HepG2 (cell line): ENCODE data around the gene CHD9. TPM values are rescaled to one million over a fixed set of nuclear protein-coding genes. Genes with fewer than 3 reads are reported as not detected.

ENCODE experiments used
- ATAC-seq: fragments of 200-7000 bp; cut with Tn5 transposase; 3 replicates; pipeline ENCODE4 v1.9.1; 2020; ENCODE audit warnings: mild to moderate bottlenecking, moderate library complexity
- BruUV-seq: library from RNA; stranded (reverse); fragments of 400-500 nt; replicated peaks from 2 replicates; lab custom pipeline; 2021; lab: Mats Ljungman, UMichigan
- CTCF ChIA-PET: fragments of 300-600 bp; formaldehyde crosslinking; extraction: SDS; loops from one replicate; lab custom pipeline; 2021; ENCODE audit warnings: low total read pairs, inconsistent platforms, low intra/inter-chr PET ratio; lab: Yijun Ruan, JAX
- POLR2A ChIA-PET: fragments of 350-600 bp; sonication (Branson Sonifier 250); formaldehyde crosslinking; loops from one replicate; lab custom pipeline; 2020; ENCODE audit warnings: antibody characterized with exemption, inconsistent platforms; lab: Yijun Ruan, JAX
- DNase-seq: peaks from one replicate; pipeline ENCODE4 v3.0.0-alpha.2; 2015; ENCODE audit warnings: low spot score
- FAIRE-seq: peaks from 3 replicates; lab custom pipeline; 2011; peaks lifted over from hg19 to GRCh38; lab: Jason Lieb, UNC
- H2AFZ ChIP-seq: one replicate; pipeline ENCODE4 v1.6.1; 2011; ENCODE audit warnings: low read length, inconsistent platforms
- H3K27ac ChIP-seq: fragments of 300-600 bp; 3 replicates; pipeline ENCODE4 v1.8.0; 2011; ENCODE audit warnings: mixed run types, mild to moderate bottlenecking, mixed read lengths, low read length, inconsistent platforms; ENCODE audit not compliant: insufficient read depth; ENCODE audit errors: extremely low read length
- H3K27me3 ChIP-seq, 2 experiments: fragments of 200-600 bp in 1 of 2; 2 replicates in 1 of 2; 3 replicates in 1 of 2; pipeline versions ENCODE4 v1.6.0 to v1.8.0; 2011; ENCODE audit warnings: low read length in 2 of 2, mild to moderate bottlenecking in 2 of 2, moderate library complexity in 2 of 2, inconsistent platforms in 1 of 2; ENCODE audit not compliant: insufficient read depth in 2 of 2, control insufficient read depth in 1 of 2
- H3K36me3 ChIP-seq, 2 experiments: fragments of 200-600 bp in 1 of 2; replicated peaks in 1 of 2; 2 replicates in 1 of 2; 3 replicates in 1 of 2; pipeline versions ENCODE4 v1.5.1 to v1.8.0; 2011; ENCODE audit warnings: low read length in 2 of 2, inconsistent platforms in 1 of 2; ENCODE audit not compliant: insufficient read depth in 2 of 2, control insufficient read depth in 1 of 2
- H3K4me1 ChIP-seq: 2 replicates; pipeline ENCODE4 v1.5.1; 2012; ENCODE audit warnings: low read length, inconsistent platforms; ENCODE audit not compliant: insufficient read depth
- H3K4me2 ChIP-seq: 2 replicates; pipeline ENCODE4 v1.6.0; 2011; ENCODE audit warnings: low read depth, low read length, inconsistent platforms
- H3K4me3 ChIP-seq, 3 experiments: fragments of 200-600 bp in 1 of 3; sonication (generic), shearing (Covaris generic) in 1 of 3; replicated peaks in 1 of 3; 2 replicates each; pipeline ENCODE4 v1.5.1; 2011 to 2016; ENCODE audit warnings: low read length in 3 of 3, inconsistent platforms in 2 of 3, low read depth in 2 of 3, mild to moderate bottlenecking in 2 of 3, control low read depth in 1 of 3, mixed read lengths in 1 of 3; ENCODE audit not compliant: insufficient read depth in 1 of 3
- H3K79me2 ChIP-seq: one replicate; pipeline ENCODE4 v1.6.1; 2011; ENCODE audit warnings: low read length, inconsistent platforms; ENCODE audit not compliant: insufficient read depth
- H3K9ac ChIP-seq: 2 replicates; pipeline ENCODE4 v1.6.0; 2011; ENCODE audit warnings: mild to moderate bottlenecking, low read depth, low read length, inconsistent platforms; ENCODE audit not compliant: insufficient read depth
- H3K9me3 ChIP-seq: 2 replicates; pipeline ENCODE4 v1.5.1; 2012; ENCODE audit warnings: mild to moderate bottlenecking, low read length
- H4K20me1 ChIP-seq: 2 replicates; pipeline ENCODE4 v1.6.0; 2011; ENCODE audit warnings: inconsistent platforms, mild to moderate bottlenecking, low read length, moderate library complexity; ENCODE audit not compliant: insufficient read depth
- ARNT2 ChIP-seq: sonication (generic); formaldehyde crosslinking; IDR thresholded peaks from 2 replicates; pipeline ENCODE4 v1.8.0; 2022; ENCODE audit warnings: mild to moderate bottlenecking, low read depth, missing genetic modification reagents, moderate library complexity
- ATM ChIP-seq: fragments of 450-650 bp; IDR thresholded peaks from 2 replicates; pipeline ENCODE4 v1.7.1; 2017; ENCODE audit warnings: mild to moderate bottlenecking, borderline replicate concordance
- BRF2 ChIP-seq: sonication (generic); formaldehyde crosslinking; IDR thresholded peaks from 2 replicates; pipeline ENCODE4 v1.8.1; 2022; ENCODE audit warnings: mild to moderate bottlenecking, missing genetic modification reagents
- ETV6 ChIP-seq: sonication (generic); formaldehyde crosslinking; conservative IDR thresholded peaks from 2 replicates; pipeline ENCODE4 v1.4.0; 2020; ENCODE audit warnings: missing genetic modification reagents
- FOXP1 ChIP-seq, 2 experiments: fragments of 450-650 bp in 1 of 2; IDR thresholded peaks; 2 replicates each; pipeline ENCODE4 v1.6.1; 2017 to 2018; ENCODE audit warnings: antibody characterized with exemption in 1 of 2
- HMGA1 ChIP-seq: sonication (generic); formaldehyde crosslinking; conservative IDR thresholded peaks from 2 replicates; pipeline ENCODE4 v1.4.0; 2020; ENCODE audit warnings: missing genetic modification reagents
- MBNL3 ChIP-seq: fragments of 250-450 bp; sonication (Bioruptor Pico); conservative IDR thresholded peaks from 2 replicates; pipeline ENCODE4 v1.8.0; 2022; ENCODE audit warnings: mild to moderate bottlenecking, inconsistent platforms
- NFKB2 ChIP-seq: sonication (generic); formaldehyde crosslinking; IDR thresholded peaks from 2 replicates; pipeline ENCODE4 v1.4.0; 2020; ENCODE audit warnings: missing genetic modification reagents, borderline replicate concordance
- TEAD3 ChIP-seq: optimal IDR thresholded peaks from 2 replicates; pipeline ENCODE3; 2016; ENCODE audit warnings: borderline replicate concordance
- ZNF234 ChIP-seq: sonication (generic); formaldehyde crosslinking; conservative IDR thresholded peaks from 2 replicates; pipeline ENCODE4 v1.5.1; 2020; ENCODE audit warnings: mild to moderate bottlenecking, missing genetic modification reagents
- ZSCAN25 ChIP-seq: sonication (generic); formaldehyde crosslinking; IDR thresholded peaks from 2 replicates; pipeline ENCODE4 v1.8.0; 2022; ENCODE audit warnings: mild to moderate bottlenecking, missing genetic modification reagents
- WGBS: methylation state at CpG from one replicate; pipeline ENCODE4 v1.1.6; 2017; ENCODE audit warnings: low lambda C conversion rate; 5-methylcytosine and 5-hydroxymethylcytosine counted together
- in situ Hi-C: cut with HindIII; loops from 2 replicates; pipeline ENCODE4 v1.10.0; 2017; ENCODE audit warnings: low pct_unique_long_range_greater_than_20kb; ENCODE audit not compliant: extremely low pct_ligation_motif_present
- intact Hi-C: fragments of 100-400 bp; cut with micrococcal nuclease; formaldehyde crosslinking; loops from one replicate; pipeline ENCODE4 v1.10.0; 2022; ENCODE audit not compliant: unreplicated experiment
- polyA plus RNA-seq, 8 experiments: library from polyadenylated mRNA; depleted of rRNA in 3 of 8; stranded (reverse) in 7 of 8; unstranded in 1 of 8; fragments of >200 nt; fragmentation: Illumina TruSeq in 4 of 8; extraction: Trizol in 4 of 8; gene quantifications; 2 replicates each; pipeline versions ENCODE4 v1.2.1 to v1.2.3, GENCODE V29; 2011 to 2016; ENCODE audit warnings: low read depth in 4 of 8, missing spikeins in 1 of 8, mixed read lengths in 1 of 8; ENCODE audit not compliant: insufficient read depth in 1 of 8
- total RNA-seq, 5 experiments: library from RNA; depleted of rRNA; stranded (reverse); fragments of >200 nt; fragmentation: Illumina TruSeq; extraction: Trizol; gene quantifications; 2 replicates each; pipeline ENCODE4 v1.2.3, GENCODE V29; 2016; ENCODE audit warnings: low read depth in 1 of 5
- TF ChIP-seq, protein P1 (sequence below): sonication (generic); formaldehyde crosslinking; conservative IDR thresholded peaks from 2 replicates; pipeline ENCODE4 v1.8.0; 2022; ENCODE audit warnings: missing genetic modification reagents
- TF ChIP-seq, protein P2 (sequence below), 2 experiments: sonication (generic) in 1 of 2; formaldehyde crosslinking in 1 of 2; IDR thresholded peaks; 2 replicates each; pipeline versions ENCODE4 v1.5.1 to v1.6.1; 2011 to 2020; ENCODE audit warnings: borderline replicate concordance in 1 of 2, low read depth in 1 of 2, low read length in 1 of 2, mild to moderate bottlenecking in 1 of 2, missing genetic modification reagents in 1 of 2, moderate library complexity in 1 of 2
- TF ChIP-seq, protein P3 (sequence below): sonication (generic); formaldehyde crosslinking; IDR thresholded peaks from 2 replicates; pipeline ENCODE4 v1.5.0; 2020; ENCODE audit warnings: mild to moderate bottlenecking, missing genetic modification reagents
- TF ChIP-seq, protein P4 (sequence below): sonication (generic); formaldehyde crosslinking; IDR thresholded peaks from 2 replicates; pipeline ENCODE4 v1.4.0; 2020; ENCODE audit warnings: missing genetic modification reagents

CHD9 gene
- total and polyA plus RNA-seq, 2 of the 13 experiments (the other 11 are each of a cell fraction or from before 2014, with no cell fraction given), result 23.4 to 27.7 TPM

DNA sequence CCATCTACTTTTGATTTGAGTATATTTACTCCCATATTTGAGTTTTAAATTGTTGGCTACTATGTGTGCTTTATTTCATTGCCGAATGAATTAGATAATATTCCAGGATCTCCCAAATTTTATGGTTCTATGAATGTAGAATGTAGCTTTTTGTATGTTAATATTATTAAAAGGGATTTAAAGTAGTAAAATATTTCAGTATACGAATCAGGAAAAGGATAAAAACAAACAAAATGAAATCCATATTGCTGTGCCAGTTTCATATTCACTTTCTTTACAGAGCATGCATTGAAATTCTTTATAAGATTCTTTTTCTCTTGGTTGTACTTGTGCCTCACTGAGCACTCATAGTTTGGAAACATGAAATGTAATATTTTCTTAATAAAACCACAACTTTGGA lies 155.1 kb downstream of the CHD9 start:
- DNase-seq, result no peak
- 99% methylated on average over 2 of the region's 2 CpGs for WGBS
- H3K36me3 ChIP-seq, result peaks cover 2 to 9% of the 10 kb centered on the region in 2 experiments; a peak in 3 of 5 replicates
- intact Hi-C loops (no loop called here), in situ Hi-C loops (no loop called here)
- peaks cover 4% of the 10 kb centered on the region for H3K79me2 ChIP-seq
- no peak overlapping the region for H3K4me3 ChIP-seq
- no peak overlapping the region for H3K4me2 ChIP-seq
- POLR2A ChIA-PET, result no interaction called here
- H4K20me1 ChIP-seq, result no peaks in the 10 kb centered on the region
- no peak overlapping the region for H3K27ac ChIP-seq
- H3K9me3 ChIP-seq, result no peaks in the 10 kb centered on the region
- no peak for ATAC-seq
- no peak overlapping the region for H2AFZ ChIP-seq
- no peak overlapping the region for H3K9ac ChIP-seq
- no peaks in the 10 kb centered on the region for H3K27me3 ChIP-seq
- CTCF ChIA-PET, result no interaction called here
- no peak for FAIRE-seq
- BruUV-seq, result no TSS peak
- H3K4me1 ChIP-seq, result no peaks in the 10 kb centered on the region
- TF ChIP-seq ETV6 (CRISPR knock-in tag), result no peak
- TF ChIP-seq FOXP1 (IDR thresholded peaks at IDR 0.05), result no peak
- TF ChIP-seq FOXP1 (CRISPR knock-in tag; IDR thresholded peaks at IDR 0.05), result no peak
- TF ChIP-seq ZSCAN25 (CRISPR knock-in tag), result no peak
- no peak for TF ChIP-seq ZNF234
- TF ChIP-seq MBNL3, result no peak
- TF ChIP-seq TEAD3 (CRISPR knock-in tag), result no peak
- no peak for TF ChIP-seq BRF2 (CRISPR knock-in tag)
- TF ChIP-seq, protein P1, sequence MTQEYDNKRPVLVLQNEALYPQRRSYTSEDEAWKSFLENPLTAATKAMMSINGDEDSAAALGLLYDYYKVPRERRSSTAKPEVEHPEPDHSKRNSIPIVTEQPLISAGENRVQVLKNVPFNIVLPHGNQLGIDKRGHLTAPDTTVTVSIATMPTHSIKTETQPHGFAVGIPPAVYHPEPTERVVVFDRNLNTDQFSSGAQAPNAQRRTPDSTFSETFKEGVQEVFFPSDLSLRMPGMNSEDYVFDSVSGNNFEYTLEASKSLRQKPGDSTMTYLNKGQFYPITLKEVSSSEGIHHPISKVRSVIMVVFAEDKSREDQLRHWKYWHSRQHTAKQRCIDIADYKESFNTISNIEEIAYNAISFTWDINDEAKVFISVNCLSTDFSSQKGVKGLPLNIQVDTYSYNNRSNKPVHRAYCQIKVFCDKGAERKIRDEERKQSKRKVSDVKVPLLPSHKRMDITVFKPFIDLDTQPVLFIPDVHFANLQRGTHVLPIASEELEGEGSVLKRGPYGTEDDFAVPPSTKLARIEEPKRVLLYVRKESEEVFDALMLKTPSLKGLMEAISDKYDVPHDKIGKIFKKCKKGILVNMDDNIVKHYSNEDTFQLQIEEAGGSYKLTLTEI, result no peak
- TF ChIP-seq HMGA1 (CRISPR knock-in tag), result no peak
- TF ChIP-seq ARNT2 (CRISPR knock-in tag), result no peak
- TF ChIP-seq NFKB2 (CRISPR knock-in tag), result no peak
- TF ChIP-seq, protein P2, sequence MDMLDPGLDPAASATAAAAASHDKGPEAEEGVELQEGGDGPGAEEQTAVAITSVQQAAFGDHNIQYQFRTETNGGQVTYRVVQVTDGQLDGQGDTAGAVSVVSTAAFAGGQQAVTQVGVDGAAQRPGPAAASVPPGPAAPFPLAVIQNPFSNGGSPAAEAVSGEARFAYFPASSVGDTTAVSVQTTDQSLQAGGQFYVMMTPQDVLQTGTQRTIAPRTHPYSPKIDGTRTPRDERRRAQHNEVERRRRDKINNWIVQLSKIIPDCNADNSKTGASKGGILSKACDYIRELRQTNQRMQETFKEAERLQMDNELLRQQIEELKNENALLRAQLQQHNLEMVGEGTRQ (IDR thresholded peaks at IDR 0.05; ENCODE audit: low read depth, low read length), result no peak
- TF ChIP-seq, protein P2 (CRISPR knock-in tag; IDR thresholded peaks at IDR 0.05; ENCODE audit: borderline replicate concordance), result no peak
- no peak for TF ChIP-seq ATM
- TF ChIP-seq, protein P3, sequence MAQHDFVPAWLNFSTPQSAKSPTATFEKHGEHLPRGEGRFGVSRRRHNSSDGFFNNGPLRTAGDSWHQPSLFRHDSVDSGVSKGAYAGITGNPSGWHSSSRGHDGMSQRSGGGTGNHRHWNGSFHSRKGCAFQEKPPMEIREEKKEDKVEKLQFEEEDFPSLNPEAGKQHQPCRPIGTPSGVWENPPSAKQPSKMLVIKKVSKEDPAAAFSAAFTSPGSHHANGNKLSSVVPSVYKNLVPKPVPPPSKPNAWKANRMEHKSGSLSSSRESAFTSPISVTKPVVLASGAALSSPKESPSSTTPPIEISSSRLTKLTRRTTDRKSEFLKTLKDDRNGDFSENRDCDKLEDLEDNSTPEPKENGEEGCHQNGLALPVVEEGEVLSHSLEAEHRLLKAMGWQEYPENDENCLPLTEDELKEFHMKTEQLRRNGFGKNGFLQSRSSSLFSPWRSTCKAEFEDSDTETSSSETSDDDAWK, result no peak
- TF ChIP-seq, protein P4, sequence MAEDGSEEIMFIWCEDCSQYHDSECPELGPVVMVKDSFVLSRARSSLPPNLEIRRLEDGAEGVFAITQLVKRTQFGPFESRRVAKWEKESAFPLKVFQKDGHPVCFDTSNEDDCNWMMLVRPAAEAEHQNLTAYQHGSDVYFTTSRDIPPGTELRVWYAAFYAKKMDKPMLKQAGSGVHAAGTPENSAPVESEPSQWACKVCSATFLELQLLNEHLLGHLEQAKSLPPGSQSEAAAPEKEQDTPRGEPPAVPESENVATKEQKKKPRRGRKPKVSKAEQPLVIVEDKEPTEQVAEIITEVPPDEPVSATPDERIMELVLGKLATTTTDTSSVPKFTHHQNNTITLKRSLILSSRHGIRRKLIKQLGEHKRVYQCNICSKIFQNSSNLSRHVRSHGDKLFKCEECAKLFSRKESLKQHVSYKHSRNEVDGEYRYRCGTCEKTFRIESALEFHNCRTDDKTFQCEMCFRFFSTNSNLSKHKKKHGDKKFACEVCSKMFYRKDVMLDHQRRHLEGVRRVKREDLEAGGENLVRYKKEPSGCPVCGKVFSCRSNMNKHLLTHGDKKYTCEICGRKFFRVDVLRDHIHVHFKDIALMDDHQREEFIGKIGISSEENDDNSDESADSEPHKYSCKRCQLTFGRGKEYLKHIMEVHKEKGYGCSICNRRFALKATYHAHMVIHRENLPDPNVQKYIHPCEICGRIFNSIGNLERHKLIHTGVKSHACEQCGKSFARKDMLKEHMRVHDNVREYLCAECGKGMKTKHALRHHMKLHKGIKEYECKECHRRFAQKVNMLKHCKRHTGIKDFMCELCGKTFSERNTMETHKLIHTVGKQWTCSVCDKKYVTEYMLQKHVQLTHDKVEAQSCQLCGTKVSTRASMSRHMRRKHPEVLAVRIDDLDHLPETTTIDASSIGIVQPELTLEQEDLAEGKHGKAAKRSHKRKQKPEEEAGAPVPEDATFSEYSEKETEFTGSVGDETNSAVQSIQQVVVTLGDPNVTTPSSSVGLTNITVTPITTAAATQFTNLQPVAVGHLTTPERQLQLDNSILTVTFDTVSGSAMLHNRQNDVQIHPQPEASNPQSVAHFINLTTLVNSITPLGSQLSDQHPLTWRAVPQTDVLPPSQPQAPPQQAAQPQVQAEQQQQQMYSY (CRISPR knock-in tag), result no peak
